ENCODE data around the gene MAPK12.

The MAPK12 gene

GRCh38 chr22:50238755-50239154, 22.7 kb downstream of the MAPK12 start:
- no peak for DNase-seq (ENCODE audit: low read depth)
- no peak overlapping the region for H3K4me3 ChIP-seq (ENCODE audit: low read depth, low read length)
- TF ChIP-seq CTCF (IDR thresholded peaks at IDR 0.05; ENCODE audit: insufficient read depth, low read depth, low read length, missing control alignments), result no peak

GRCh38 chr22:50236731-50237409, 24.6 kb downstream of the MAPK12 start:
- peak; percentile 48 for TF ChIP-seq CTCF (IDR thresholded peaks at IDR 0.05; ENCODE audit: insufficient read depth, low read depth, low read length, missing control alignments)
- peak; percentile 58 for DNase-seq (ENCODE audit: low read depth)
- H3K4me3 ChIP-seq (ENCODE audit: low read depth, low read length), result no peak overlapping the region

DNA sequence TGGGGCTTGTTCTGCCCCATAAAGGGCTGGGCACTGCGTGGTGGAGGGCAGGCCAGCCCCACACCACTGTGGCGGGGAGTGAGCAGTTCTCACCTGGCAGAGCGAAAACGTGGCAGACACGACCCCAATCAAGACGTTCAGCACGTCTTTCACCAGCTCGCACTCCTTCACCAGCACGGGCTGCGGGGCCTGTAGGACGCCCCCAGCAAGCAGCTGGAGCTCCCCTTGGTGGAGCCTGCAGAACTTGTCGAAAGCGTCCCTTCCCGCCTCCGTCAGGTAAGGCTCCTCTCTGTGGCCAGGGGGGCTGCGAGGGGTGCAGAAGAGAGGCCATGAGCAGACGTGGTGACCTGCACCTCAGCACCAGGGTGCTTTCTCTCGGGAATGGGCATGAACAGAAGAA, 28.3 kb downstream of the MAPK12 start:
- TF ChIP-seq CTCF (IDR thresholded peaks at IDR 0.05; ENCODE audit: insufficient read depth, low read depth, low read length, missing control alignments), result no peak
- no peak overlapping the region for H3K4me3 ChIP-seq (ENCODE audit: low read depth, low read length)
- DNase-seq (ENCODE audit: low read depth), result no peak

GRCh38 chr22:50232481-50233151, 28.9 kb downstream of the MAPK12 start:
- DNase-seq (ENCODE audit: low read depth), result no peak
- no peak overlapping the region for H3K4me3 ChIP-seq (ENCODE audit: low read depth, low read length)
- TF ChIP-seq CTCF (IDR thresholded peaks at IDR 0.05; ENCODE audit: insufficient read depth, low read depth, low read length, missing control alignments), result no peak

DNA sequence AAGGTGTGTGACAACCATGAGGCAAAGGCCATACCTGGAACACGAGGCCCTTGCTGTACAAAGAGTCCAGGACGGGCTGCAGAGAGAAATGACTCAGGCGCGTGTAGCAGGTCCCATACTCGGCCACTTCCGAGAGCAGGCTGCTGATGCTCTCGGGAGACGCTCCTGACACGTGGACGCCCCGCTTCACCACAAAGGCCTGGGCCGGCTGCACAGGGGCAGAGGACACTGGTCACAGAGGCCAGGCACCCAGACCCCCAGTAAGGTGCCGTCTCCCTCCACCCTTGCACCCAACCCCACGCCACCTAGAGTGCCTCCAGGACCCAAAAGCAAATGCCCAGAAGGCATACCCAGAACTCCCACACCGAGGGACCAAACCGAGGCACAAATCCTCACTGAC, 32.1 kb downstream of the MAPK12 start:
- TF ChIP-seq CTCF (IDR thresholded peaks at IDR 0.05; ENCODE audit: insufficient read depth, low read depth, low read length, missing control alignments), result no peak
- H3K4me3 ChIP-seq (ENCODE audit: low read depth, low read length), result no peak overlapping the region
- no peak for DNase-seq (ENCODE audit: low read depth)

DNA sequence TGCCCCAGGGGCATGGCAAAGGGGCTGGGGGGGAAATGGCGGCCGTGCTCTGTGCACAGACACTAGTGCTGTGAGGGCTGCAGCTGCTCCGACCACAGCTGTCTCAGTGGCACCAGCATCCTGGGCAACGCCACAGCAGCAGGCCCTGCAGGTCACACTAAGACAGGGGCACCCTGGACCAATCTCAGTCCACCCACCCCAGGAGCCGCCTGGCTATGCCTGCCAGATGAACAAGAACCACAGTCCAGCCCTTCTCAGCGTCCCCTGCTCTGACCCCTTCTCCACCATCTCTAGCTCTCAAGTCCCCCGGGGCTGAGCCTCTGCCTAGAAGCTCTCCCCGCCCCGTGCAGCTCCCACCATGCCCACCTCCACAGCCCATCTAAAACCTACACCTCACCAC, 33.1 kb downstream of the MAPK12 start:
- TF ChIP-seq CTCF (IDR thresholded peaks at IDR 0.05; ENCODE audit: insufficient read depth, low read depth, low read length, missing control alignments), result no peak
- no peak for DNase-seq (ENCODE audit: low read depth)
- no peak overlapping the region for H3K4me3 ChIP-seq (ENCODE audit: low read depth, low read length)

All from GM12865 (cell line).